GM23338 (cell line): ENCODE measurements around the gene GSN. TPM values are rescaled to one million over a fixed set of nuclear protein-coding genes. Genes with fewer than 3 reads are reported as not detected.

ENCODE experiments used
- ATAC-seq: fragments of 200-7000 bp; cut with Tn5 transposase; 3 replicates; pipeline ENCODE4 v1.9.1; 2020
- DNase-seq: peaks from one replicate; pipeline ENCODE4 v3.0.0-alpha.2; 2015; ENCODE audit warnings: low spot score
- H2AFZ ChIP-seq: fragments of 200-600 bp; sonication (generic); 2 replicates; pipeline ENCODE4 v1.8.0; 2016; ENCODE audit warnings: antibody characterized with exemption, mild to moderate bottlenecking, moderate library complexity
- H3F3A ChIP-seq: fragments of 200-600 bp; sonication (generic); replicated peaks from 2 replicates; pipeline ENCODE4 v1.8.0; 2017; ENCODE audit warnings: antibody characterized with exemption, mixed run types, low read depth
- H3K27ac ChIP-seq: fragments of 200-600 bp; sonication (generic); 2 replicates; pipeline ENCODE4 v1.6.1; 2016; ENCODE audit warnings: low read depth
- H3K27me3 ChIP-seq: fragments of 200-600 bp; sonication (generic); 2 replicates; pipeline ENCODE4 v1.8.0; 2016; ENCODE audit warnings: mild to moderate bottlenecking, mixed run types, moderate library complexity; ENCODE audit not compliant: insufficient read depth
- H3K36me3 ChIP-seq: fragments of 200-600 bp; sonication (generic); 2 replicates; pipeline ENCODE4 v1.8.0; 2016; ENCODE audit warnings: mild to moderate bottlenecking; ENCODE audit not compliant: insufficient read depth
- H3K4me1 ChIP-seq: fragments of 200-600 bp; sonication (generic); 2 replicates; pipeline ENCODE4 v1.8.0; 2016; ENCODE audit warnings: mild to moderate bottlenecking, moderate library complexity; ENCODE audit not compliant: insufficient read depth
- H3K4me2 ChIP-seq: fragments of 200-600 bp; sonication (generic); 2 replicates; pipeline ENCODE4 v1.7.1; 2017; ENCODE audit warnings: mixed run types
- H3K4me3 ChIP-seq: fragments of 200-600 bp; sonication (generic); 2 replicates; pipeline ENCODE4 v1.6.1; 2016; ENCODE audit warnings: mixed run types
- H3K79me2 ChIP-seq: fragments of 200-600 bp; sonication (generic); replicated peaks from 2 replicates; pipeline ENCODE4 v1.8.0; 2017; ENCODE audit warnings: mild to moderate bottlenecking; ENCODE audit not compliant: insufficient read depth
- H3K9me2 ChIP-seq: fragments of 200-600 bp; sonication (generic); 2 replicates; pipeline ENCODE4 v1.8.0; 2017; ENCODE audit not compliant: insufficient read depth
- H4K20me1 ChIP-seq: fragments of 200-600 bp; sonication (generic); replicated peaks from 2 replicates; pipeline ENCODE4 v1.8.0; 2017; ENCODE audit warnings: mild to moderate bottlenecking; ENCODE audit not compliant: insufficient read depth
- H3K27ac Mint-ChIP-seq: 2 replicates; pipeline ENCODE4 v1.8.0; 2020; ENCODE audit warnings: inconsistent platforms, mild to moderate bottlenecking, moderate library complexity, mixed read lengths
- H3K27me3 Mint-ChIP-seq: 3 replicates; pipeline ENCODE4 v1.8.0; 2022; ENCODE audit warnings: low read depth, mild to moderate bottlenecking, moderate library complexity, mixed read lengths, inconsistent platforms; ENCODE audit not compliant: insufficient read depth, poor library complexity
- H3K36me3 Mint-ChIP-seq: 3 replicates; pipeline ENCODE4 v1.8.0; 2021; ENCODE audit warnings: low read depth, mild to moderate bottlenecking, inconsistent platforms, moderate library complexity, mixed read lengths
- H3K4me1 Mint-ChIP-seq: 3 replicates; pipeline ENCODE4 v1.8.0; 2020; ENCODE audit warnings: mild to moderate bottlenecking, inconsistent platforms, mixed read lengths
- H3K4me3 Mint-ChIP-seq: 3 replicates; pipeline ENCODE4 v1.8.0; 2021; ENCODE audit warnings: moderate library complexity, mild to moderate bottlenecking, inconsistent platforms, mixed read lengths
- H3K9me3 Mint-ChIP-seq: 3 replicates; pipeline ENCODE4 v1.8.0; 2020; ENCODE audit warnings: moderate library complexity, mild to moderate bottlenecking, inconsistent platforms, mixed read lengths
- CREB1 ChIP-seq: fragments of 250-450 bp; sonication (Bioruptor Pico); IDR thresholded peaks from 2 replicates; pipeline ENCODE4 v1.5.0; 2020; ENCODE audit warnings: low read depth, mild to moderate bottlenecking, moderate library complexity
- CTCF ChIP-seq, 2 experiments: fragments of 200-600 bp in 1 of 2; sonication (generic) in 1 of 2; conservative IDR thresholded peaks; 2 replicates each; pipeline versions ENCODE4 v1.5.1 to v1.6.1; 2016 to 2017; ENCODE audit warnings: antibody characterized with exemption in 2 of 2, low read depth in 2 of 2, mild to moderate bottlenecking in 2 of 2, moderate library complexity in 1 of 2
- ETS1 ChIP-seq: IDR thresholded peaks from 2 replicates; pipeline ENCODE4 v1.6.1; 2016; ENCODE audit warnings: antibody characterized with exemption
- EZH2 ChIP-seq: fragments of 200-600 bp; sonication (generic); IDR thresholded peaks from one replicate; pipeline ENCODE4 v1.8.0; 2017; ENCODE audit warnings: antibody characterized with exemption, mild to moderate bottlenecking, low read depth; ENCODE audit not compliant: unreplicated experiment
- JUNB ChIP-seq: IDR thresholded peaks from one replicate; pipeline ENCODE4 v1.6.1; 2016; ENCODE audit warnings: antibody characterized with exemption; ENCODE audit not compliant: unreplicated experiment
- POLR2AphosphoS5 ChIP-seq: IDR thresholded peaks from 2 replicates; pipeline ENCODE4 v1.6.1; 2016; ENCODE audit warnings: antibody characterized with exemption, low read depth
- REST ChIP-seq: IDR thresholded peaks from one replicate; pipeline ENCODE4 v1.6.1; 2018; ENCODE audit warnings: antibody characterized with exemption; ENCODE audit not compliant: unreplicated experiment
- STAT1 ChIP-seq: IDR thresholded peaks from one replicate; pipeline ENCODE4 v1.6.1; 2016; ENCODE audit warnings: antibody characterized with exemption; ENCODE audit not compliant: unreplicated experiment
- ZNF114 ChIP-seq: fragments of 250-450 bp; sonication (Bioruptor Pico); IDR thresholded peaks from 2 replicates; pipeline ENCODE4 v1.5.0; 2020; ENCODE audit warnings: mild to moderate bottlenecking, moderate library complexity
- ZNF462 ChIP-seq: fragments of 250-450 bp; sonication (Bioruptor Pico); IDR thresholded peaks from 2 replicates; pipeline ENCODE4 v1.5.0; 2020; ENCODE audit warnings: mild to moderate bottlenecking, moderate library complexity
- polyA plus RNA-seq: library from polyadenylated mRNA; unstranded; fragments of >200 nt; fragmentation: Nextera tagmentation; extraction: Ambion mirVana; gene quantifications from 2 replicates; pipeline ENCODE4 v1.2.1, GENCODE V29; 2016
- total RNA-seq: library from RNA; depleted of rRNA; stranded (reverse); fragments of >200 nt; shearing (Covaris generic); gene quantifications from 2 replicates; pipeline ENCODE4 v1.2.3, GENCODE V29; 2014

GSN gene
- total and polyA plus RNA-seq, 2 experiments from 2014 or later, result 30.2 to 85.7 TPM

- Histone ChIP-seq H4K20me1 (no peaks in the 10 kb centered on the region), H3K27me3 (peaks cover 10% of the 10 kb centered on the region), H2AFZ (no peak overlapping the region), H3K36me3 (no peaks in the 10 kb centered on the region), H3K4me3 (no peak overlapping the region), H3K4me2 (no peak overlapping the region), H3K9me2 (no peaks in the 10 kb centered on the region), H3K27ac (no peak overlapping the region), H3K79me2 (peaks cover 21% of the 10 kb centered on the region), H3F3A (no peaks in the 10 kb centered on the region), H3K4me1 (peaks cover 22% of the 10 kb centered on the region)
- Mint-ChIP-seq H3K27ac (no peak overlapping the region), H3K4me1 (peaks cover 18% of the 10 kb centered on the region), H3K4me3 (no peak overlapping the region), H3K9me3 (no peaks in the 10 kb centered on the region), H3K27me3 (peaks cover 17% of the 10 kb centered on the region), H3K36me3 (no peaks in the 10 kb centered on the region)
- ATAC-seq (no peak), DNase-seq (no peak)
- no peak for TF ChIP-seq ZNF114
Measured at GRCh38 chr9:121364886-121365285, 96.9 kb downstream of the GSN start.

GRCh38 chr9:121365564-121365963 lies 97.6 kb downstream of the GSN start:
- no peak overlapping the region for H3K4me3 Mint-ChIP-seq
- H3K27ac Mint-ChIP-seq, result no peak overlapping the region
- H3K4me2 ChIP-seq, result no peak overlapping the region
- no peak overlapping the region for H3K4me3 ChIP-seq
- H3K4me1 Mint-ChIP-seq, result peaks cover 21% of the 10 kb centered on the region
- H3K79me2 ChIP-seq, result peaks cover 21% of the 10 kb centered on the region
- DNase-seq (no peak), ATAC-seq (no peak)
- TF ChIP-seq STAT1 (no peak), ETS1 (no peak), POLR2AphosphoS5 (no peak), JUNB (no peak), CTCF (conservative IDR thresholded peaks at IDR 0.05; ENCODE audit: low read depth in 2 of 2) (no peak), CREB1 (CRISPR knock-in tag) (no peak), REST (no peak), ZNF462 (CRISPR knock-in tag) (no peak), EZH2 (no peak)
- peaks cover 22% of the 10 kb centered on the region for H3K4me1 ChIP-seq
- peaks cover 4% of the 10 kb centered on the region for H3K9me3 Mint-ChIP-seq
- H3F3A ChIP-seq, result no peaks in the 10 kb centered on the region
- H3K36me3 Mint-ChIP-seq, result peaks cover 4% of the 10 kb centered on the region; the same call in 2 of the 3 replicates
- H3K36me3 ChIP-seq, result no peaks in the 10 kb centered on the region
- peaks cover 10% of the 10 kb centered on the region for H3K27me3 ChIP-seq
- H2AFZ ChIP-seq, result no peak overlapping the region
- H3K27me3 Mint-ChIP-seq, result peaks cover 21% of the 10 kb centered on the region
- no peaks in the 10 kb centered on the region for H4K20me1 ChIP-seq
- H3K27ac ChIP-seq, result no peak overlapping the region
- no peaks in the 10 kb centered on the region for H3K9me2 ChIP-seq
